Mesodermal cell (in vitro differentiated cells): ENCODE results near the gene GSDMA. TPM values are rescaled to one million over a fixed set of nuclear protein-coding genes. Genes with fewer than 3 reads are reported as not detected.
A peak's percentile ranks its signal among the peaks of the same experiment; 100 is the strongest.

ENCODE experiments used
- H3K27ac ChIP-seq: 2 replicates; pipeline ENCODE4 v1.7.0; 2013; ENCODE audit warnings: mild to moderate bottlenecking, low read depth, low read length, moderate library complexity; ENCODE audit not compliant: severe bottlenecking
- H3K36me3 ChIP-seq: 2 replicates; pipeline ENCODE4 v1.7.1; 2013; ENCODE audit warnings: mild to moderate bottlenecking, low read length, moderate library complexity; ENCODE audit not compliant: control insufficient read depth, insufficient read depth
- H3K4me1 ChIP-seq: one replicate; pipeline ENCODE4 v1.7.1; 2013; ENCODE audit warnings: mild to moderate bottlenecking, low read length; ENCODE audit not compliant: insufficient read depth, control insufficient read depth, poor library complexity, severe bottlenecking
- H3K4me3 ChIP-seq: 2 replicates; pipeline ENCODE4 v1.7.0; 2013; ENCODE audit warnings: low read length, control low read depth, mild to moderate bottlenecking; ENCODE audit not compliant: insufficient read depth, poor library complexity, severe bottlenecking; ENCODE audit errors: extremely low read depth
- H3K9me3 ChIP-seq: 2 replicates; pipeline ENCODE4 v1.7.1; 2013; ENCODE audit warnings: mild to moderate bottlenecking, low read length, moderate library complexity; ENCODE audit not compliant: control insufficient read depth
- WGBS, 2 experiments: methylation state at CpG; one replicate each; pipeline ENCODE4 v1.1.5; 2013; ENCODE audit warnings: missing lambda C conversion rate in 2 of 2; ENCODE audit not compliant: insufficient coverage in 2 of 2; 5-methylcytosine and 5-hydroxymethylcytosine counted together
- polyA plus RNA-seq, 2 experiments: library from polyadenylated mRNA; stranded (reverse); fragments of 50-300 nt; gene quantifications; one replicate each; pipeline ENCODE4 v1.2.3, GENCODE V29; 2013

The GSDMA gene
- not detected for polyA plus RNA-seq (2013, experiment 1 of 2)
- polyA plus RNA-seq (2013, experiment 2 of 2) = not detected

GRCh38 chr17:39962642-39963220 is at the start of gene GSDMA:
Gene GSDMA, plus strand, starts transcription at chr17:39963004. Its CDS starts 2,684 bp downstream, at chr17:39965688.
- H3K4me1 ChIP-seq = no peaks in the 10 kb centered on the region
- H3K27ac ChIP-seq = no peak within 1 kb of the TSS
- no peak within 1 kb of the TSS for H3K4me3 ChIP-seq
- WGBS, 2 experiments = 75% methylated on average over 1 of the region's 6 CpGs; no CpG with 5 or more reads in 1 of the 2 experiments
- no peaks in the 10 kb centered on the region for H3K9me3 ChIP-seq
- H3K36me3 ChIP-seq = no peaks in the 10 kb centered on the region

DNA sequence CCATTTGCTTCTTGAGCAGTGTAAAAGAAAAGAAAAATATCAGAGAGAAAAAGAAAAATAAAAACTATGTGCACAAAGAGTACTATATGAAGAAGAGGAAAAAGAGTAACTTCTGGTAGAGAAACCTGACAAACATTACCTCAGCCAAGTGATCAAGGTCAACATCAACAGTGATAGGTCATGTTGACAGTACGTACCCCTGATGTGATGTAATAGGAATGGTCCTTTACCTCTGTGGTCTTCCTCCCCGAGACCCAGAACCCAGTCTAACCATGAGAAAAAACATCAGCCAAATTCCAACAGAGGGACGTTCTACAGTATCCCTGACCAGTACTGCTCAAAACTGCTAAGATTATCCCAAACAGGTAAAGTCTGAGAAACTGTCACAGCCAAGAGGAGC is 48.8 kb upstream of the GSDMA start:
- 100% methylated on average over 1 of the region's 3 CpGs; no CpG with 5 or more reads in 1 of the 2 experiments for WGBS, 2 experiments
- Histone ChIP-seq H3K9me3 (no peaks in the 10 kb centered on the region), H3K4me1 (no peaks in the 10 kb centered on the region), H3K36me3 (peaks cover 22% of the 10 kb centered on the region), H3K27ac (no peak overlapping the region), H3K4me3 (no peak overlapping the region)

DNA sequence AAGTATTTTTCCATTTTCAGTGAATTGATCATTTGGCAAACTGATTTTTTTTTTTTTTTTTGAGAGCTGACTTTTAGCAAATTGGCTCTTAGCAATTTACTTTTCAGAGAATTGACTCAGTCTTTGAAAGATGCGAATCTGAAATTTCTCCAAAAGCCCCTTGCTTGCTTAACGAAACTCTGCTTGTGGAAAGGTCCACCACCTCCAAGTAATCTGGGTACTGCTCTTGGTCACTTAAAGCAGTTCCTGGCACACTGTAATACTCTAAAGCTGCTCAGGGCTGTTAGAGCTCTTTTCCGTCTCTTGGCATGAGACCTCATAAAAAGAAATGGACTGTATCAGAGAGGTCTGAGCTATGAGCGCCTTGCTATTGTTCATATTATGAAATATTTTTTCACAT is 47.2 kb upstream of the GSDMA start:
- no peaks in the 10 kb centered on the region for H3K4me1 ChIP-seq
- H3K9me3 ChIP-seq = no peaks in the 10 kb centered on the region
- WGBS, 2 experiments = 96 to 100% methylated on average over 2 to 3 of the region's 4 CpGs
- no peak overlapping the region for H3K27ac ChIP-seq
- peaks cover 23% of the 10 kb centered on the region for H3K36me3 ChIP-seq
- H3K4me3 ChIP-seq = no peak overlapping the region

DNA sequence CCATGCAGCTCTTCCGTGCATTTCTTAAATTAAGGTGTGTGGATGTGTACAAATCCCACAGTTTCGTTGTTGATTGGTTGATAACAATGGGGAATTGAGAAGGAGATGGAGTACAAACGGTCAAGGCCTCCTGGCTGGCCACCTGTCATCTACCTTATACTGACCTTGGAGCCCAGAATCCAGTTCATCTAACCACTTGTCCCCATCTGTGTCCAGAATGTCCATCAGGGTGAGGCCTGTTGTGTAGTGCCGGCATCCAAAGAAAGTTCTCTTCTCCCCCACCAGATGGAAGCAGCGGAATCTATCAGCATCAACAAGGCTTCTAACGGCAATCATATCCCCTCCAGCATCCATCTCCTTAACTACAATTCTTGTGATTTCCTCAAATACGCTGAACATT is 45.9 kb upstream of the GSDMA start:
- WGBS, 2 experiments = 80 to 100% methylated on average over 1 to 3 of the region's 7 CpGs
- peaks cover 32% of the 10 kb centered on the region for H3K36me3 ChIP-seq
- H3K27ac ChIP-seq = no peak overlapping the region
- H3K4me1 ChIP-seq = no peaks in the 10 kb centered on the region
- H3K9me3 ChIP-seq = no peaks in the 10 kb centered on the region
- H3K4me3 ChIP-seq = no peak overlapping the region

GRCh38 chr17:39919087-39919683 is 43.6 kb upstream of the GSDMA start:
- WGBS, 2 experiments = 94 to 95% methylated on average over 9 of the region's 9 CpGs
- Histone ChIP-seq H3K27ac (no peak overlapping the region), H3K4me3 (no peak overlapping the region), H3K36me3 (peaks cover 47% of the 10 kb centered on the region), H3K9me3 (no peaks in the 10 kb centered on the region), H3K4me1 (peaks cover 4% of the 10 kb centered on the region)

DNA sequence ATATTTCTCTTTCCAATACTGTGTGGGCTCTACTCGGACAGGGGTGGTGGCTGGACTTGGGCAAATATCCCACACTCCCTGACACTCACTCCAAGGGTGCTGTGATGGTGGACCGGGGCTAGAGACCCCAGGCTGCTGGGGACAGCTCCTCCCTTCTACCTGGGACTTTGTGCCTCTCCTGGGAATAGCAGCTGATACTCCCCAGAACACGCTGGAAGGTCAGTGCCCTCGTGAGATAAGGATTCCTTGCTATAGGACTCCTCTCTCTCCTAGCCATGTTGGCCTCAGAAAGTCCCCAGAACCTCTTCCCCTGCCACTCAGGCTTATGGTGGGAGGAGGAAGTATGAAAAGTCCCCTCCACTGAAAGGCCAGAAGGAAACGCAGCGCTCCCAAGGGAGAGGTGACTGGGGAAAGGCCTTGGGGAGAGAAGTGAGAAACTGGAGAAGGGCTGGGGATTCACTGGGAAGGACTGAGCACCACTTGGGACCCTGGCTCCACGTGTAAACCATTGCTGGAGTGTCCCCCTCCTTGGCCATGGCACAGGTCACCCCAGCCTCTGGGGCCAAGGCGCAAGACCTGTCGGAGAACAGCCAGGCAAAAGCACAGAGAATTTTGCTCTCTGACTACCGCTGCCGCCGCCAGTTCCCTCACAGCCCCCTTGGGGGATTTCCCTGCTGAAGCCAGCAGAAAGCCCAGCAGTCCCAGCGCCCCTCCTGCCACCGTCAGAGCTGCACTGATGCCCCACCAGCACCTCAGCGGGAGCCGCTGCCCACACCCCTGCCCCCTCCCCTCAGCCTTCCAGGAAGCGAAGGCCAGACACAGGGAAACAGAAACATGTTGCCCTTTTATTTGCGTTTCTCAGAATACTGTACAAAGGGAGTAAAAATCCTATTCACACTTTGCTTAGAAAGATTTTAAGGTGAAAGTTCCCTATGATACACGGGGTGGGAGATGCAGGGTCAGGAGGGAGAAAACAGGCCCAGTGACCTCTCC is 42.3 kb upstream of the GSDMA start:
- H3K36me3 ChIP-seq = peaks cover 50% of the 10 kb centered on the region
- H3K27ac ChIP-seq = no peak overlapping the region
- peaks cover 7% of the 10 kb centered on the region for H3K4me1 ChIP-seq
- WGBS, 2 experiments = 91 to 94% methylated on average over 14 of the region's 19 CpGs
- no peak overlapping the region for H3K4me3 ChIP-seq
- no peaks in the 10 kb centered on the region for H3K9me3 ChIP-seq

GRCh38 chr17:39921323-39921722 is 41.5 kb upstream of the GSDMA start:
- Histone ChIP-seq H3K36me3 (peaks cover 50% of the 10 kb centered on the region), H3K27ac (no peak overlapping the region), H3K4me3 (no peak overlapping the region), H3K9me3 (no peaks in the 10 kb centered on the region), H3K4me1 (peaks cover 14% of the 10 kb centered on the region)
- WGBS, 2 experiments = 97 to 100% methylated on average over 3 to 4 of the region's 5 CpGs

DNA sequence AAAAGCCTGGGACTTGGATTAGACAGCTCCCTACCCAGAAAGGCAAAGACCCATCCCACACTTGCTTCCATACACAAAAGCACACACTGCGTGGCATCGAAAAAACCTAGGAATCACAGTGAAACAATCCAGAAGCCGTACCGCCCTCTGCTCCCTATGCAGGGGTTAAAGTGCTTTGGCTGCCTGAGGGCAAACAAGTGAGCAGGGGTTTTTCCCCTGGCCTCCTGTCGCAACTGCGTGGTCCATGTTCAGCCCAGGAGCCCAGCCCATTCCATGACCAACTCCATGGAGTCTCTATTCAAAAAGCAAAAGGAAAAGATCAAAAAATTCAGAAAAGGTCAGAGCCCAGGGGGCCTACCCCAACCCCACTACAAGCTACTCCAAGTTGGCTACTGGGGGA is 40.8 kb upstream of the GSDMA start:
- Histone ChIP-seq H3K4me1 (peaks cover 19% of the 10 kb centered on the region), H3K4me3 (no peak overlapping the region), H3K36me3 (peaks cover 50% of the 10 kb centered on the region), H3K9me3 (no peaks in the 10 kb centered on the region), H3K27ac (no peak overlapping the region)
- 91 to 98% methylated on average over 6 of the region's 6 CpGs for WGBS, 2 experiments

DNA sequence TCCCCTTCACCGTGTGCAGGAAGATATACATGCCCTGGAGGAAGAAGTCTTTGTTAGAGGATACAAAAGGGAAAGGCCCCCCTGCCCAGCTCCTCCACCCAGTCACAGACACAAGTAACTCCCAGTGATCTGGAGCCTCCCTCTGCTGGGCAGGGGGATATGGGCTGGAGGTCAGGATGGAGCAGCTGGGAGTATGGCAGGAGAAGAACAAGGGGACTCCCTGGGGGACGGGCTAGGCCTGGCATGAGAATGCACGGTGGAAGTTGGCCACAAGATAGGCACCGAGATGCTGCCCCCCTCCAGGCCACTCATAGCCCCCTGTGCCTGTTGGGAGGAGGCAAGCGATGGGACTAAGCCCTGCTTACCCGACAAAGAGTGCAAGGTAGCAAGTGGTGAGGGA is 39.6 kb upstream of the GSDMA start:
- Histone ChIP-seq H3K4me1 (peaks cover 22% of the 10 kb centered on the region), H3K9me3 (no peaks in the 10 kb centered on the region), H3K27ac (no peak overlapping the region), H3K4me3 (no peak overlapping the region), H3K36me3 (peaks cover 50% of the 10 kb centered on the region)
- WGBS, 2 experiments = 92 to 98% methylated on average over 5 of the region's 6 CpGs

DNA sequence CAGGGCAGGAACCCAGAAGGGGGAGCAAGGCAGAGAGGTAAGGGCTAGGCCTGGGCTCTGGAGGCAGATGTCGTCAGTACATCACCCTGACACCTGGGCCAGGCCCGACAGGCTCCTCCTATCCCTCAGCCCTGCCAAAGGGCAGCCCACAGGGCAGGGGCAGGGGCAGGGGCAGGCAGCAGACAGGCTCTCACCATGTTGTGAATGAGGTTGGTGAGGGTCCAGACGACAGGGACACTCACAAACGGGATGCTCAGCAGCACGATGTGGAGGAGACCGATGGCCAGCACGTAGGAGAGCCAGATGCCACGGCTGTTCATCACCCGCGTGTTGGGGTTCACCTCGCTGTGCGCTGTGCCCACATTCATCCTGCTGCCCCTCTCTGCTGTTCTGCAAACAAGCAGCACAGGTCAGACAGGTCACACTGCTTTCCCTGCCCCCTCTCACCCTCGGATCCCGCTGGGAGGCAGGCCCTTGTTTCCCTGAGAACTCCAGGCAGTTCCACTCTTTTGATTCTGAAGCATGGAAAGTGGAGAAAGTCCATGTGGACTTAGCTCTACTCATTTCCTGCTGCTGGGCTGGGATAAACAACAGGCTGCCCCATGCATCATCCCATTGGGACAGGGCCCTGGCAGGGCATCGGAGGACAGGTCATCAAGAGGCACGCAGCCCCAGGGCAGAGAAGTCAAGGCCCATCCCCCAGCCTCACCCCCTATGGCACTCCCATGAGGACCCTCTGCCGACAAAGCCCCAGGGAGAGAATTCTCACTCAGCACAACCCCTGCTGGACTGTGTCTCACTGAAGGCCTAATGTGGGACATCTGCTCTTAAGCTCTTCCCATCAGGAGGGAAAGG is 38.7 kb upstream of the GSDMA start:
- WGBS, 2 experiments = 85 to 93% methylated on average over 8 to 12 of the region's 17 CpGs
- Histone ChIP-seq H3K27ac (peak overlapping the region; percentile 5), H3K9me3 (no peaks in the 10 kb centered on the region), H3K36me3 (peaks cover 49% of the 10 kb centered on the region), H3K4me3 (no peak overlapping the region), H3K4me1 (peaks cover 27% of the 10 kb centered on the region)
